Suppressor macrophage (primary cell): ENCODE results near the gene RNF44.

Experiments used
- DNase-seq, 4 experiments: peaks; one replicate each; pipeline ENCODE4 v3.0.0-alpha.2; 2020 to 2022
- total RNA-seq, 17 experiments: gene quantifications; one replicate each; lab custom pipeline; 2026; ENCODE audit warnings: mixed read lengths in 6 of 17, inconsistent platforms in 3 of 17; lab: John Stamatoyannopoulos, UW

The RNF44 gene
- total RNA-seq, result 1.4 to 39.3 (median 7.3) reads per million in 17 experiments

GRCh38 chr5:176536902-176537553 lies at the start of gene RNF44:
Gene RNF44 (minus strand): TSS chr5:176537402. CDS start chr5:176532472, 4,930 bp downstream.
- DNase-seq, result peak; percentile 96 to 98 (median 98)

- no peak for DNase-seq
Measured at GRCh38 chr5:176583076-176583475, 45.9 kb upstream of the RNF44 start.

GRCh38 chr5:176581361-176581760 lies 44.2 kb upstream of the RNF44 start:
- DNase-seq, result no peak

- no peak for DNase-seq
Measured at GRCh38 chr5:176579323-176579722, 42.1 kb upstream of the RNF44 start.

GRCh38 chr5:176578391-176578808 lies 41.2 kb upstream of the RNF44 start:
- DNase-seq, result peak in 1 of 4 experiments; percentile 26

- no peak for DNase-seq
Measured at GRCh38 chr5:176577312-176578176, 40.3 kb upstream of the RNF44 start.

DNA sequence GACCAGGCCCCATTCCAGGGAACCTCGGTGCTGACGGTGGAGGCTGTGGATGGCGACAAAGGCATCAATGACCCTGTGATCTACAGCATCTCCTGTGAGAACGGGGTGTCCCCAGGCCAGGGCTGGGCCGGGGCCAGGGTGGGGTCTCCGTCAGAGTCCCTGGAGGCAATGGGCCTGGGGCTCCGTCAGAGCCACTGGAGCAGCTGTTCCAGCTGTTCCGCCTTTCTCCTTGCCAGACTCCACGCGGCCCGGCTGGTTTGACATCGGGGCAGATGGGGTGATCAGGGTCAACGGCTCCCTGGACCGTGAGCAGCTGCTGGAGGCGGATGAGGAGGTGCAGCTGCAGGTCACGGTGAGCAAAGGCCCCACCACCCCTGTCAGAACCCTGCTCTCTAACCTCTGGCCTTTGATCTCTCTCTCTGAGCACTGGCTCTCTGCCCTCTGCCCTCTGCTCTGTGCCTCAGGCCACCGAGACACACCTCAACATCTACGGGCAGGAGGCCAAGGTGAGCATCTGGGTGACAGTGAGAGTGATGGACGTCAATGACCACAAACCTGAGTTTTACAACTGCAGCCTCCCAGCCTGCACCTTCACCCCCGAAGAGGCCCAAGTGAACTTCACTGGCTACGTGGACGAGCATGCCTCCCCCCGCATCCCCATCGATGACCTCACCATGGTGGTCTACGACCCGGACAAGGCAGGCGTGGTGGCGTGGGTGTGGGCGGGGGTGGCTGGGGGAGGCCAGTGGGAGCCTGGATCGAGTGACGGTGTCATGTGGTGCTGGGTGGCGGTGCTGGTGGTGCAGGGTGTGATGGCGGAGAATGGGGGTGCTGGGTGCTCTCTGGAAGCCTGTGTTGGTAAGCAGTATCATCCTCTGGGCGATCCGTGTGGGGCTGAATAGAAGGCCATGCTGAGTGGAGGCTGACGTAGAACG lies 38.6 kb upstream of the RNF44 start:
- DNase-seq, result no peak

DNA sequence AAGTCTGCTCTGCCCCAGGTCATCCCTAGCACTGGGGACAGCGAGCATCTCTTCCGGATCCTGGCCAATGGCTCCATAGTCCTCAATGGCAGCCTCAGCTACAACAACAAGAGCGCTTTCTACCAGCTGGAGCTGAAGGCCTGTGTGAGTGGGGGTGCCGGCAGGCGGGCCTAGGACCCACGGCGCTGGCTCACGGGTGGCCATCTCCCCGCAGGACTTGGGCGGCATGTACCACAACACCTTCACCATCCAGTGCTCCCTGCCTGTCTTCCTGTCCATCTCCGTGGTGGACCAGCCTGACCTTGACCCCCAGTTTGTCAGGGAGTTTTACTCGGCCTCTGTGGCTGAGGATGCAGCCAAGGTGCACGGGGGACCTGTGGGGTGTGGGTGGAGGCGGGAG lies 37.9 kb upstream of the RNF44 start:
- no peak for DNase-seq

DNA sequence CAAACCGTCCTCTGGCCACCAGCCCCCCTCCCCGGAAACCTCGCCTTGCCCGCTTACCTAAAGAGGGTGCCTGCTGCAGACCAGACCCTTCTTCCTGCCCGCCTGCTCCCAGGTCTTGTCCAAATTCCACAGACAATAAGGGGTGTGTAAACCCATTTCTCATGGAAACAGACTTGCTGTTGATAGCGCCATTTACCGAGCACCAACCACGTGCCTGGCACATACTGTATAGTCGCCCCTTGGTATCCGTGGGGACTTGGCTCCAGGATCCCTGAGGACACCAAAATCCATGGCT lies 37.0 kb upstream of the RNF44 start:
- no peak for DNase-seq

DNA sequence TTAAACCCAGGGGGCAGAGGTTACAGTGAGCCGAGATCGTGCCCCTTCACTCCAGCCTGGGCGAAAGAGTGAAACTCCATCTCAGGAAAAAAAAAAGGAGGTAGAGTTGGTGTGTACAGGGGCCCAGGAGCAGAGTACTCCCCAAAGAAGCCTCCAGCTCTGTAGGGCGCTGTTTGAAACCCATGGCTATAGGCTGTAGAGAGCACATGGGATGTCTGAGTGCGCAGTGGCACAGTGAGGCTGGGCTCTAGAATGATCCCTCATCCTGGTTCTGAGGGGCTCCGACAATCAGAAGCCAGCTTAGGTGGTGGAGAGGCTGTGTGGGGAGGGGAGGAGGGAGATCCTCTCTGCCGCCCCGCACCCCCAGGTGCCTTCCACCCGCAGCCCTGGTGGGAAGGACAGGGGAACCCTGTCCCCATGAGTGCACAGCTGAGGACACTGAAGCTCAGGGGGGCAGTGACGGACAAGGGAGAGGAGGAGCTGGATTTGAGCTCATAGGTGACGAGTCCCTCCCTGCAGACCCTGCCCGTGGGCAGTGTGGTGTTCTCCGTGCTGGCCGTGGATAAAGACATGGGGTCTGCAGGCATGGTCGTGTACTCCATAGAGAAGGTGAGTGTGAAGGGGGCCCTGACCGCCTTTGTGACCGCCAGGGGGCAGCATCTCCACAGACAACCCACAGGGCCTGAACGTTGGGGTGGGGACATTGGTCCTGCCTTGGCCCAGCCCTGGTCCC lies 36.5 kb upstream of the RNF44 start:
- peak; percentile 57 to 81 (median 70) for DNase-seq

DNA sequence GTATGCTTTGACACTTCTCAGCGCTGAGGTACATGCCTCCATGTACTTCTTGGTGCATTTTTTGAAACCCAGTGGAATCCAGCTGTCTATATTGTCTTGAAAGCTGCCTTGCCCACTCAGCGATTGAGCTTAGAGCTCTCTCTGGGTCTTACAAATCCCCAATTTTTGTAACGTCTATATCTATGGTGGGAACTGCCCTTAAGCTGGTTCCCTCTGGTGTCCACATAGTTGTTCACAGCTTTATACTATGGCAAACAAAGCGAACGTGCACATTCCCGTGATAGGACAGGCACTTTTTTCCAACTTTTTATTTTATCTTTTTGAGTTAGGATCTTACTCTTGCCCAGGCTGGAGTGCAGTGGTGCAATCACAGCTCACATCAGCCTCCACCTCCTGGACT lies 32.8 kb upstream of the RNF44 start:
- no peak for DNase-seq

DNA sequence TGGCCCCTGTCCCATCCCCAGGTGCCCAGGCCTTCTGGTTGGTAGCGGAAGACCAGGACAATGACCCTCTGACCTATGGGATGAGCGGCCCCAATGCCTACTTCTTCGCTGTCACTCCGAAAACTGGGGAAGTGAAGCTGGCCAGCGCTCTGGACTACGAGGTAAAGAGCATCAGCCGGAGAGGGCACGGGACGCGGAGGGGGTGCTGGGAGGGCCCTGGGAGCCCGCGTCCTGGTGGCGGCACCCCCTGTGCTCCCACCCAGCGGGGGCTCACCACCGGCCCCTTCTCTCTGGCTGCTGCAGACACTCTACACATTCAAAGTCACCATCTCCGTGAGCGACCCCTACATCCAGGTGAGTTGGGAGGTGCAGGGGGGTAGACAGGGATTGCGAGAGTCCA lies 31.5 kb upstream of the RNF44 start:
- no peak for DNase-seq

GRCh38 chr5:176565760-176566288 lies 28.6 kb upstream of the RNF44 start:
- no peak for DNase-seq

- DNase-seq, result no peak
Measured at GRCh38 chr5:176564002-176564401, 26.8 kb upstream of the RNF44 start.

DNA sequence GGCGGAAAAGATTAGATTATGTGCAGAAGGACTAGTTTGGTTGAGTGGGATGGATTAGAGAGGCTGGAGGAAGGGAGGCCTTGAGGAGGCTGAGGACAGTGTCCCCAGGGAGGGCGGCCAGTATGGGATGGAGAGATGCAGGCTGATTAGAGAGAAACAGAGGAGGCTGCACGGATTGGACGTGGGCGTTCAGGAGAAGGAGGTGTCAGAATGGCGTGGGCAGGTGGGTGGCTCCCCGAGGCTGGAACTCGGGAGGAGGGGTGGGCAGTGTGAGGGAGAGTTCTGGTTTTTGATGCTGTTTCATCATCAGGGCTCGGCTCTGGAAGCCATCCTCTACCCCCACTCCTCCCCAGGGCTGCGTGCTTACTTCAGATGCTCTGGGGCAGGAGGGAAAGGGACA lies 25.0 kb upstream of the RNF44 start:
- DNase-seq, result no peak

GRCh38 chr5:176561259-176561658 lies 24.1 kb upstream of the RNF44 start:
- DNase-seq, result no peak

DNA sequence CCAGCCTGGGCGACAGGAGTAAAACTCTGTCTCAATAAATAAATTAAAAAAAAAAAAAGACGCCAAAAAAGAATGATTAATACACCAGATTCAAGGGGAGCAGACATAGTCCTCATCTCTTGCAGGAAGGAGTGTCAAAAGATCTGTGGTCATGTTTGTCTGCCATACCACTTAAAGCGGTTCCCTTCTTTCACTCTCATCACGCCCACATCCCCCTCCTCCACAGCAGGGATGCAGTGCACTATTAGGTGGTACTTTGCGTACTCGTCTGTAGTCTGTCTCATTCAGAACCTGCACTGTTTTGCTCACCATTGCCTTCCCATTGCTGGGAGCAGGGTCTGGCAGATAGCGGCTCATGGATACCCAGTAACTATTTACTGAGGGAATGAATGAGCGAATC lies 23.2 kb upstream of the RNF44 start:
- DNase-seq, result no peak

- no peak for DNase-seq
Measured at GRCh38 chr5:176559683-176560082, 22.5 kb upstream of the RNF44 start.

DNA sequence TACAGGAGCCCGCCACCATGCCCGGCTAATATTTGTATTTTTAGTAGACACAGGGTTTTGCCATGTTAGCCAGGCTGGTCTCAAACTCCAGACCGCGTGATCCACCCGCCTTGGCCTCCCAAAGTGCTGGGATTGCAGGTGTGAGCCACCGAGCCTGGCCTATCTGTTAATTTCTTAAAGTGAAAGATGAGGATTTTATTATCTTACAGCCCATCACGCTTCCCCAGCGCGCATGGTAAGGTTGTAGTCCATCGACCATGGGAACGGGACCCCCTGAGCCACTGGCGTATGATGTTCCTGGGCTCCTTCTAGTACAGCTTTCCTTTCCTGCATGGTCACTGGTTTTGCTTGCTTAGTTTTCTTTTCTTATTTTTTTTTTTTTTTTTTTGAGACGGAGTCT lies 20.6 kb upstream of the RNF44 start:
- no peak for DNase-seq

GRCh38 chr5:176553260-176554085 lies 16.3 kb upstream of the RNF44 start:
- no peak for DNase-seq

GRCh38 chr5:176552332-176552869 lies 15.2 kb upstream of the RNF44 start:
- DNase-seq, result no peak
